ENCODE results near the gene ENTHD1. TPM values are rescaled to one million over a fixed set of nuclear protein-coding genes. Genes with fewer than 3 reads are reported as not detected.
A peak's percentile ranks its signal among the peaks of the same experiment; 100 is the strongest.

ENTHD1 gene
- total and polyA plus RNA-seq, 2 of the 8 experiments (the other 6 are each of a cell fraction or from before 2014, with no cell fraction given), result not detected

DNA sequence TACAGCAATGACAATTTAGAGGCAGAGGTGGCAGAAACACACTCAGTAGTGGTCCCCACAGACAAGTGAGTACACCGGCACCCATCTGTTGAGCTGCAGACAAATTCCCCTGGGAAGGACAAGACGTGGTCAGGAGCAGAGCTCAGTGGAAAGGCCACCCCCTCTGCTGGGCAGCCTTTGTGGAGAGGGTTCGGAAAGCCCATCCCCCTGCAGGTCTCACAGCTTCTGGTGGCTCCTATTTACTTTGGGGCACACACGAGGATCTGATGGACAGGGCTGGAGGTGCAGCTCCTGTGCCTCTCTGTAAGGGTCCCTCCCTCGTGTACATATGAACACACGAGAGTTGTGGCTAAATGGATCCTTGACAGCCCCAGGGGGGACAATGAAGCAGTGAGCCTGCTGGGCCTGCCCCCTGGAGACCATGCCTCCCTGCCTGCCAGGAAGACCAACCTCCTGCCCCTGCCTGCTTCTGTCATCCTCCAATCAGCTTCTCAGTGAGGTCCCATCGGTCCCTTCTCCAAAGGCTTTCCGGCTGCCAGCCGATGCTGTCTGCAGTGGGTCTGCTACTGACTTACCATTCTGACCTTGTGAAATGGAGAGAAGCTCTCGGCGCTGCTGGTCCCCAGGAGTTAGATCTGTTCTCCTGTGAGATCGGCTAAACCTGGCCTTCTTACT is 161.5 kb downstream of the ENTHD1 start (continued):
- TF ChIP-seq JUND (IDR thresholded peaks at IDR 0.05; ENCODE audit: low read length) (no peak), TAF7 (optimal IDR thresholded peaks at IDR 0.05; ENCODE audit: borderline replicate concordance, low read depth, low read length) (no peak), SAP30 (IDR thresholded peaks at IDR 0.05; ENCODE audit: insufficient read depth, insufficient replicate concordance, low read length) (no peak), EGR1 (IDR thresholded peaks at IDR 0.05; ENCODE audit: borderline replicate concordance, low read depth, low read length) (no peak)
- TF ChIP-seq, protein P1, sequence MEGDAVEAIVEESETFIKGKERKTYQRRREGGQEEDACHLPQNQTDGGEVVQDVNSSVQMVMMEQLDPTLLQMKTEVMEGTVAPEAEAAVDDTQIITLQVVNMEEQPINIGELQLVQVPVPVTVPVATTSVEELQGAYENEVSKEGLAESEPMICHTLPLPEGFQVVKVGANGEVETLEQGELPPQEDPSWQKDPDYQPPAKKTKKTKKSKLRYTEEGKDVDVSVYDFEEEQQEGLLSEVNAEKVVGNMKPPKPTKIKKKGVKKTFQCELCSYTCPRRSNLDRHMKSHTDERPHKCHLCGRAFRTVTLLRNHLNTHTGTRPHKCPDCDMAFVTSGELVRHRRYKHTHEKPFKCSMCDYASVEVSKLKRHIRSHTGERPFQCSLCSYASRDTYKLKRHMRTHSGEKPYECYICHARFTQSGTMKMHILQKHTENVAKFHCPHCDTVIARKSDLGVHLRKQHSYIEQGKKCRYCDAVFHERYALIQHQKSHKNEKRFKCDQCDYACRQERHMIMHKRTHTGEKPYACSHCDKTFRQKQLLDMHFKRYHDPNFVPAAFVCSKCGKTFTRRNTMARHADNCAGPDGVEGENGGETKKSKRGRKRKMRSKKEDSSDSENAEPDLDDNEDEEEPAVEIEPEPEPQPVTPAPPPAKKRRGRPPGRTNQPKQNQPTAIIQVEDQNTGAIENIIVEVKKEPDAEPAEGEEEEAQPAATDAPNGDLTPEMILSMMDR (IDR thresholded peaks at IDR 0.05; ENCODE audit: control extremely low read depth in 1 of 3, insufficient read depth in 1 of 3, low read depth in 1 of 3, low read length in 3 of 3), result peak in 1 of 3 experiments; percentile 10; a peak in 1 of 4 replicates

Data from H1 (cell line).